SK-N-SH treated with all-trans-retinoic acid at 6 μM for 48 hours (cell line): ENCODE data around the gene TNNI2.

Experiments
- ATAC-seq: fragments of 200-7000 bp; cut with Tn5 transposase; 3 replicates; pipeline ENCODE4 v1.9.1; 2020; ENCODE audit warnings: mild to moderate bottlenecking, moderate library complexity
- ARNTL ChIP-seq: fragments of 450-650 bp; formaldehyde crosslinking; IDR thresholded peaks from 2 replicates; pipeline ENCODE4 v1.5.0; 2020; ENCODE audit warnings: low read depth, mild to moderate bottlenecking, moderate library complexity, borderline replicate concordance
- CSDC2 ChIP-seq: fragments of 250-450 bp; sonication (Bioruptor Pico); IDR thresholded peaks from 2 replicates; pipeline ENCODE4 v1.5.0; 2020; ENCODE audit warnings: mild to moderate bottlenecking, moderate library complexity
- ESRRG ChIP-seq: fragments of 250-450 bp; sonication (Bioruptor Pico); IDR thresholded peaks from 2 replicates; pipeline ENCODE4 v1.6.1; 2021; ENCODE audit warnings: mild to moderate bottlenecking
- ISL1 ChIP-seq: fragments of 250-450 bp; sonication (Bioruptor Pico); IDR thresholded peaks from 2 replicates; pipeline ENCODE4 v2.1.2; 2022; ENCODE audit warnings: mild to moderate bottlenecking, moderate library complexity
- OSR1 ChIP-seq: fragments of 250-450 bp; sonication (Bioruptor Pico); IDR thresholded peaks from 2 replicates; pipeline ENCODE4 v1.8.0; 2022; ENCODE audit warnings: moderate library complexity, mild to moderate bottlenecking, inconsistent platforms
- PPARA ChIP-seq: fragments of 250-450 bp; sonication (Bioruptor Pico); IDR thresholded peaks from 2 replicates; pipeline ENCODE4 v1.5.0; 2020; ENCODE audit warnings: mild to moderate bottlenecking, borderline replicate concordance
- RARB ChIP-seq: fragments of 250-450 bp; sonication (Bioruptor Pico); IDR thresholded peaks from 2 replicates; pipeline ENCODE4 v1.8.0; 2021; ENCODE audit warnings: mild to moderate bottlenecking, moderate library complexity
- SNAI2 ChIP-seq: fragments of 250-450 bp; sonication (Bioruptor Pico); IDR thresholded peaks from 2 replicates; pipeline ENCODE4 v1.5.0; 2020; ENCODE audit warnings: mild to moderate bottlenecking, moderate library complexity
- TOX ChIP-seq: fragments of 250-450 bp; sonication (Bioruptor Pico); IDR thresholded peaks from 2 replicates; pipeline ENCODE4 v1.8.0; 2021; ENCODE audit warnings: mild to moderate bottlenecking, moderate library complexity, borderline replicate concordance
- ZC3H10 ChIP-seq: fragments of 250-450 bp; sonication (Bioruptor Pico); IDR thresholded peaks from 2 replicates; pipeline ENCODE4 v1.5.1; 2021; ENCODE audit warnings: mild to moderate bottlenecking, moderate library complexity
- ZFP3 ChIP-seq: fragments of 250-450 bp; sonication (Bioruptor Pico); IDR thresholded peaks from 2 replicates; pipeline ENCODE4 v1.5.0; 2020; ENCODE audit warnings: mild to moderate bottlenecking, moderate library complexity
- ZFP30 ChIP-seq: fragments of 450-650 bp; formaldehyde crosslinking; IDR thresholded peaks from 2 replicates; pipeline ENCODE4 v1.5.0; 2022; ENCODE audit warnings: mild to moderate bottlenecking, moderate library complexity
- ZNF70 ChIP-seq: fragments of 450-650 bp; formaldehyde crosslinking; IDR thresholded peaks from 2 replicates; pipeline ENCODE4 v1.5.0; 2020; ENCODE audit warnings: mild to moderate bottlenecking, moderate library complexity
- ZNF8 ChIP-seq: fragments of 450-650 bp; formaldehyde crosslinking; IDR thresholded peaks from 2 replicates; pipeline ENCODE4 v1.5.0; 2020; ENCODE audit warnings: mild to moderate bottlenecking, moderate library complexity
- TF ChIP-seq, protein P1 (sequence below): fragments of 250-450 bp; sonication (Bioruptor Pico); IDR thresholded peaks from 2 replicates; pipeline ENCODE4 v1.8.0; 2021; ENCODE audit warnings: low read depth, mild to moderate bottlenecking, moderate library complexity, borderline replicate concordance
- TF ChIP-seq, protein P2 (sequence below): fragments of 250-450 bp; sonication (Bioruptor Pico); IDR thresholded peaks from 2 replicates; pipeline ENCODE4 v1.5.1; 2020; ENCODE audit warnings: low read depth, mild to moderate bottlenecking, moderate library complexity
- TF ChIP-seq, protein P3 (sequence below): fragments of 250-450 bp; sonication (Bioruptor Pico); IDR thresholded peaks from 2 replicates; pipeline ENCODE4 v1.8.0; 2020; ENCODE audit warnings: mild to moderate bottlenecking, moderate library complexity, borderline replicate concordance
- TF ChIP-seq, protein P4 (sequence below): fragments of 250-450 bp; sonication (Bioruptor Pico); IDR thresholded peaks from 2 replicates; pipeline ENCODE4 v1.5.0; 2020; ENCODE audit warnings: mild to moderate bottlenecking, moderate library complexity

TNNI2 gene

DNA sequence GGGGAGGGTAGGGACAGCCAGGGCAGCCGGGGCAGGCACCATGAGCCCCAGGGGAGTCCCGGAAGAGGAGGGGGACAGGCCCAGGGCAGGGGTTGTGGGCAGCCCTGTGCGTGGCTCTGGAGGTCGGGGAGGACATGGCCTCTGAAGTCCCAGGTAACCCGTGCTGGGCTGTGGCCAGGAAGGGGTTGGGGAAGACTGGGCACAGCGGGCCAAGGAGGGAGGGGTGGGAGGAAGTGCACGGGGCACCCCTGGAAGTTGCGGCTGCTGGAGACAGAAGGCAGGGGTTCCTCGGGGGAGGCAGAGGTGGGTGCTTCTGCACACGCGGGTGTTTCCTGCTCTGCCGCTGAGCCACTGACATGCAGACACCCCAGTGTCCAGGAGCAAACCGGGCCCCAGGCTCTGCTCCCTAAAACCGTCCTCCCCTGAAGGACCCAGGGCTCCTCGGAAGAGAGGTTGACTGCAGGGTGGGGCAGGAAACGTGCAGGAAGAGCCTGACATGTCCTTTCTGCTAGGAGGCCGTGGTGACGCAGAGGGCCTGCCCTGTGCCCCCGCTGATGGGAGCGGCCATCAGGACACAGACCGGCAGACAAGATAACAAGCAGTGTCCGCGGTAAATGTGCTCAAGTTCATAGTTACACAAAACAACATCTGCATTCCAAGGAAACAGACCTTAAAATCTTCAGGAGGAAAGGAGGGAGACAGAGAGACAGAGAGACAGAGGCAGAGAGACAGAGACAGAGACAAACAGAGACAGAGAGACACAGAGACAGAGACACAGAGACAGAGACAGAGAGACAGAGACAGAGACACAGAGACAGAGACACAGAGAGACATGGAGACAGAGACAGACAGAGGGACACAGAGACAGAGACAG lies 5.7 kb downstream of the TNNI2 start:
- ATAC-seq: no peak
- TF ChIP-seq OSR1 (CRISPR knock-in tag) (no peak), ZNF70 (CRISPR knock-in tag) (no peak), ZFP30 (no peak), CSDC2 (CRISPR knock-in tag) (no peak), TOX (CRISPR knock-in tag) (no peak), SNAI2 (CRISPR knock-in tag) (no peak), ZNF8 (no peak), RARB (no peak), PPARA (CRISPR knock-in tag) (no peak), ISL1 (CRISPR knock-in tag) (no peak), ARNTL (CRISPR knock-in tag) (no peak)
- TF ChIP-seq, protein P1, sequence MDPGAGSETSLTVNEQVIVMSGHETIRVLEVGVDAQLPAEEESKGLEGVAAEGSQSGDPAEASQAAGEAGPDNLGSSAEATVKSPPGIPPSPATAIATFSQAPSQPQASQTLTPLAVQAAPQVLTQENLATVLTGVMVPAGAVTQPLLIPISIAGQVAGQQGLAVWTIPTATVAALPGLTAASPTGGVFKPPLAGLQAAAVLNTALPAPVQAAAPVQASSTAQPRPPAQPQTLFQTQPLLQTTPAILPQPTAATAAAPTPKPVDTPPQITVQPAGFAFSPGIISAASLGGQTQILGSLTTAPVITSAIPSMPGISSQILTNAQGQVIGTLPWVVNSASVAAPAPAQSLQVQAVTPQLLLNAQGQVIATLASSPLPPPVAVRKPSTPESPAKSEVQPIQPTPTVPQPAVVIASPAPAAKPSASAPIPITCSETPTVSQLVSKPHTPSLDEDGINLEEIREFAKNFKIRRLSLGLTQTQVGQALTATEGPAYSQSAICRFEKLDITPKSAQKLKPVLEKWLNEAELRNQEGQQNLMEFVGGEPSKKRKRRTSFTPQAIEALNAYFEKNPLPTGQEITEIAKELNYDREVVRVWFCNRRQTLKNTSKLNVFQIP (CRISPR knock-in tag): no peak
- TF ChIP-seq, protein P2, sequence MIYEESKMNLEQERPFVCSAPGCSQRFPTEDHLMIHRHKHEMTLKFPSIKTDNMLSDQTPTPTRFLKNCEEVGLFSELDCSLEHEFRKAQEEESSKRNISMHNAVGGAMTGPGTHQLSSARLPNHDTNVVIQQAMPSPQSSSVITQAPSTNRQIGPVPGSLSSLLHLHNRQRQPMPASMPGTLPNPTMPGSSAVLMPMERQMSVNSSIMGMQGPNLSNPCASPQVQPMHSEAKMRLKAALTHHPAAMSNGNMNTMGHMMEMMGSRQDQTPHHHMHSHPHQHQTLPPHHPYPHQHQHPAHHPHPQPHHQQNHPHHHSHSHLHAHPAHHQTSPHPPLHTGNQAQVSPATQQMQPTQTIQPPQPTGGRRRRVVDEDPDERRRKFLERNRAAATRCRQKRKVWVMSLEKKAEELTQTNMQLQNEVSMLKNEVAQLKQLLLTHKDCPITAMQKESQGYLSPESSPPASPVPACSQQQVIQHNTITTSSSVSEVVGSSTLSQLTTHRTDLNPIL (CRISPR knock-in tag): no peak
- TF ChIP-seq, protein P3, sequence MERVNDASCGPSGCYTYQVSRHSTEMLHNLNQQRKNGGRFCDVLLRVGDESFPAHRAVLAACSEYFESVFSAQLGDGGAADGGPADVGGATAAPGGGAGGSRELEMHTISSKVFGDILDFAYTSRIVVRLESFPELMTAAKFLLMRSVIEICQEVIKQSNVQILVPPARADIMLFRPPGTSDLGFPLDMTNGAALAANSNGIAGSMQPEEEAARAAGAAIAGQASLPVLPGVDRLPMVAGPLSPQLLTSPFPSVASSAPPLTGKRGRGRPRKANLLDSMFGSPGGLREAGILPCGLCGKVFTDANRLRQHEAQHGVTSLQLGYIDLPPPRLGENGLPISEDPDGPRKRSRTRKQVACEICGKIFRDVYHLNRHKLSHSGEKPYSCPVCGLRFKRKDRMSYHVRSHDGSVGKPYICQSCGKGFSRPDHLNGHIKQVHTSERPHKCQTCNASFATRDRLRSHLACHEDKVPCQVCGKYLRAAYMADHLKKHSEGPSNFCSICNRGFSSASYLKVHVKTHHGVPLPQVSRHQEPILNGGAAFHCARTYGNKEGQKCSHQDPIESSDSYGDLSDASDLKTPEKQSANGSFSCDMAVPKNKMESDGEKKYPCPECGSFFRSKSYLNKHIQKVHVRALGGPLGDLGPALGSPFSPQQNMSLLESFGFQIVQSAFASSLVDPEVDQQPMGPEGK: no peak
- TF ChIP-seq, protein P4, sequence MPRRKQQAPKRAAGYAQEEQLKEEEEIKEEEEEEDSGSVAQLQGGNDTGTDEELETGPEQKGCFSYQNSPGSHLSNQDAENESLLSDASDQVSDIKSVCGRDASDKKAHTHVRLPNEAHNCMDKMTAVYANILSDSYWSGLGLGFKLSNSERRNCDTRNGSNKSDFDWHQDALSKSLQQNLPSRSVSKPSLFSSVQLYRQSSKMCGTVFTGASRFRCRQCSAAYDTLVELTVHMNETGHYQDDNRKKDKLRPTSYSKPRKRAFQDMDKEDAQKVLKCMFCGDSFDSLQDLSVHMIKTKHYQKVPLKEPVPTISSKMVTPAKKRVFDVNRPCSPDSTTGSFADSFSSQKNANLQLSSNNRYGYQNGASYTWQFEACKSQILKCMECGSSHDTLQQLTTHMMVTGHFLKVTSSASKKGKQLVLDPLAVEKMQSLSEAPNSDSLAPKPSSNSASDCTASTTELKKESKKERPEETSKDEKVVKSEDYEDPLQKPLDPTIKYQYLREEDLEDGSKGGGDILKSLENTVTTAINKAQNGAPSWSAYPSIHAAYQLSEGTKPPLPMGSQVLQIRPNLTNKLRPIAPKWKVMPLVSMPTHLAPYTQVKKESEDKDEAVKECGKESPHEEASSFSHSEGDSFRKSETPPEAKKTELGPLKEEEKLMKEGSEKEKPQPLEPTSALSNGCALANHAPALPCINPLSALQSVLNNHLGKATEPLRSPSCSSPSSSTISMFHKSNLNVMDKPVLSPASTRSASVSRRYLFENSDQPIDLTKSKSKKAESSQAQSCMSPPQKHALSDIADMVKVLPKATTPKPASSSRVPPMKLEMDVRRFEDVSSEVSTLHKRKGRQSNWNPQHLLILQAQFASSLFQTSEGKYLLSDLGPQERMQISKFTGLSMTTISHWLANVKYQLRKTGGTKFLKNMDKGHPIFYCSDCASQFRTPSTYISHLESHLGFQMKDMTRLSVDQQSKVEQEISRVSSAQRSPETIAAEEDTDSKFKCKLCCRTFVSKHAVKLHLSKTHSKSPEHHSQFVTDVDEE (CRISPR knock-in tag): no peak

DNA sequence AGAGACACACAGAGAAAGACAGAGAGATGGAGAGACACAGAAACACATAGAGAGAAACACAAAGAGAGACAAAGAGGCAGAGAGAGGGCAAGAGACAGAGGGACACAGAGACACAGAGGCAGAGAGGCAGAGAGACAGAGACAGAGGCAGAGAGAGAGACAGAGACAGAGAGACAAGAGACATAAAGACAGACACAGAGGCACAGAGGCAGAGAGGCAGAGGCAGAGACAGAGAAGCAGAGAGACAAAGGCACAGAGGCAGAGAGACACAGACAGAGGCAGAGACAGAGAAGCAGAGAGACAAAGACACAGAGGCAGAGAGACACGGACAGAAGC lies 6.3 kb downstream of the TNNI2 start:
- no peak for TF ChIP-seq ZFP30
- no peak for TF ChIP-seq PPARA (CRISPR knock-in tag)
- no peak for TF ChIP-seq ZC3H10 (CRISPR knock-in tag)
- TF ChIP-seq, all 23 proteins: peak for 0
- no peak for ATAC-seq

DNA sequence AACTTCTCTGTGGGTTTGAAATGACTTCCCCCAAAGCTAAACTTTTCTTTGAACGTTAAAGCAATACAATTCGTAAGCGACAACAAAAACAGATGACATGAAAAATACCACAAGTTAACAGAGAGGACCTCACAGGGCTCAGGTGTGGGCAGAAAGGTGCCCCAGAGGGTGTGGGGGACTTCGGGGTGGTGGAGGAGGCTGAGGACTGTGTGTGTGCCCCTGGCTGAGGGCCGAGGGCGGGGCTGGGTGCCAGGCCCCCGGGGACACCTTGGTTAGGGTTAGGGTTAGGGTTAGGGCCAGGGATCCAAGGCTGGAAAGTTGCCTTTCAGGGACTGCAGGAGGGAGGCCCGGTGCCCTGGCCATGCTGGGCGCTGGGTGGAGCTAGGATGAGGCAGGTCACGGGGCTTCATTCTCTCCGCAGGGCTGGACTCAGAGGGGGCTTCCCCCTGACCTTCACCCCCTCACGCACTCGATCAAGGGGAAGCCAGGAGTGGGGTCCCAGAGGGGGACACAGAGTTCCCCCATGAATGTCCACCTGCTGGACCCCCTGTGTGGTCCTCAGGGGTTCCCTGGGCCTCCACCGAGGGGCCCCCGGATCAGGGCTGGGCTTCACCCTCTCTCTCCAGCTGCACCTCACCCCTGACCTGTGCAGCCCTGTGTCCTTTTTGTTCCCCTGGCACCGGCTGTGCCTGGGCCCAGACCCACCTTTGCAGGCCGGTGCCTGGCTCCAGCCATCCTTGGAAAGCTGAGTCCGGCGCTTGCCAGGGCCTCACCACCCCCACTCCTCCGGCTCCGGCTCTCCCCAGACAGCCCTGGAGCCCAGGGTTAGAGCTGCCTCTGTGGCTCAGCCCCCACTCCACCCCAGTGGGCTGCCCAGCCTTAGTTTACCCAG lies 7.0 kb downstream of the TNNI2 start:
- no peak for ATAC-seq
- TF ChIP-seq PPARA (CRISPR knock-in tag) (no peak), TOX (CRISPR knock-in tag) (no peak), ESRRG (CRISPR knock-in tag) (no peak), OSR1 (CRISPR knock-in tag) (no peak), ZC3H10 (CRISPR knock-in tag) (no peak)

DNA sequence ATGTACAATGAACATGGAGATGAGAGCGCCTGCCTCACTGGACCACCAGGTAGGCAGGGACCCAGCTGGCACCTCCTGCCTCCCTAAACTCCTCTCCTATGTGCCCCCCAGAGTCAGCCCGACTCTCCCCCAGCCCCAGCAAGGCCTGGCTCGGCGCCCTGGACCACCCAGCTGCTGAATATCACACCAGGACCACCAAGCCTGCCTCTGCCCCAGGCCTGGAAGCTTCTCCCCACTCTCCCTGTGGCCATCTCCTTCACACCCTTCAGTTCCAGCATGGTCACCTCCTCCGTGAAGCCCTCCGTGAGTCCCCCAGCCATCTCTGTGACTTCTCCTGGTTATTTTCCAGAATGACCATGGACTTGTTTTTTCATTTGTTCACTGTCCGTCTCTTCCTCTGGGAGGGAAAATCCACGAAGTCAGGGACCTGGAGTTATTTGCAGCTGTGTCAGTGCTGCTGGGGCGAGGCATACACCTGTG lies 7.7 kb downstream of the TNNI2 start:
- ATAC-seq: no peak
- TF ChIP-seq, protein P4 (CRISPR knock-in tag): no peak
- TF ChIP-seq ZFP3 (CRISPR knock-in tag): no peak
- TF ChIP-seq ZNF70 (CRISPR knock-in tag): no peak
- no peak for TF ChIP-seq CSDC2 (CRISPR knock-in tag)
- TF ChIP-seq, all 23 proteins: peak for 0
